Spleen (tissue), 11 donors: ENCODE data around the gene ADD1. TPM values are rescaled to one million over a fixed set of nuclear protein-coding genes. Genes with fewer than 3 reads are reported as not detected.
"Not testable (repeated sequence)": the region's sequence is repeated elsewhere in the genome, so short reads cannot be mapped to it uniquely, and the experiment has no call there.

Source experiments
- DNase-seq: peaks from one replicate; pipeline ENCODE4 v3.0.0-alpha.2; 2020
- H3K27ac ChIP-seq, 8 donors: fragments of 200-600 bp; sonication (generic) in 7 of 8; 1 replicate in 4 of 8; 2 replicates in 4 of 8; pipeline versions ENCODE4 v1.5.0 to v1.8.0; 2016 to 2021; ENCODE audit warnings: inconsistent platforms in 4 of 8, mild to moderate bottlenecking in 4 of 8, moderate library complexity in 1 of 8
- H3K27me3 ChIP-seq, 7 donors: fragments of 200-600 bp; sonication (generic) in 6 of 7; replicated peaks in 1 of 7; 1 replicate in 4 of 7; 2 replicates in 3 of 7; pipeline versions ENCODE4 v1.5.0 to v1.8.0; 2016 to 2021; ENCODE audit warnings: inconsistent platforms in 3 of 7, mild to moderate bottlenecking in 1 of 7
- H3K36me3 ChIP-seq, 6 donors: fragments of 200-600 bp; sonication (generic) in 5 of 6; 1 replicate in 4 of 6; 2 replicates in 2 of 6; pipeline versions ENCODE4 v1.5.0 to v1.8.0; 2016 to 2021; ENCODE audit warnings: inconsistent platforms in 2 of 6
- H3K4me1 ChIP-seq, 6 donors: fragments of 200-600 bp; sonication (generic) in 5 of 6; 1 replicate in 3 of 6; 2 replicates in 3 of 6; pipeline versions ENCODE4 v1.5.0 to v1.8.0; 2016 to 2021; ENCODE audit warnings: inconsistent platforms in 3 of 6
- H3K4me3 ChIP-seq, 8 donors: fragments of 200-600 bp; sonication (generic) in 7 of 8; 1 replicate in 4 of 8; 2 replicates in 4 of 8; pipeline versions ENCODE4 v1.5.0 to v1.8.0; 2016 to 2021; ENCODE audit warnings: inconsistent platforms in 4 of 8, mild to moderate bottlenecking in 4 of 8, moderate library complexity in 2 of 8
- H3K9me3 ChIP-seq, 8 donors: fragments of 200-600 bp; sonication (generic) in 7 of 8; 1 replicate in 4 of 8; 2 replicates in 4 of 8; pipeline versions ENCODE4 v1.5.0 to v1.8.0; 2016 to 2021; ENCODE audit warnings: inconsistent platforms in 4 of 8
- POLR2A ChIP-seq, 3 donors: fragments of 450-650 bp; IDR thresholded peaks; one replicate each; pipeline ENCODE4 v1.5.1; 2017; ENCODE audit warnings: antibody characterized with exemption in 3 of 3, mild to moderate bottlenecking in 1 of 3
- POLR2AphosphoS5 ChIP-seq, 3 donors: sonication (generic); formaldehyde crosslinking; IDR thresholded peaks; one replicate each; pipeline ENCODE4 v1.5.1; 2017; ENCODE audit warnings: antibody characterized with exemption in 3 of 3
- WGBS, 5 donors: extraction: QIAGEN DNeasy Blood & Tissue Kit in 3 of 5; methylation state at CpG; one replicate each; pipeline versions ENCODE4 v1.1.5 to v1.1.7; 2013 to 2018; 5-methylcytosine and 5-hydroxymethylcytosine counted together
- intact Hi-C: fragments of 100-400 bp; cut with DNase I; formaldehyde crosslinking; loops from one replicate; pipeline ENCODE4 v1.15.0; 2023; ENCODE audit warnings: low total_unique reads
- polyA plus RNA-seq, 3 donors: library from polyadenylated mRNA; stranded (reverse); fragments of 200-250 nt; gene quantifications; one replicate each; pipeline ENCODE4 v1.2.1, GENCODE V29; 2013
- total RNA-seq, 7 donors: library from RNA; depleted of rRNA in 3 of 7; stranded (reverse); fragments of >200 nt in 3 of 7; fragmentation: NEBNext Ultra II Directional in 4 of 7; extraction: Animal tissue kit (Norgen Biotek cat#: 25700) in 4 of 7; gene quantifications; one replicate each; pipeline versions ENCODE4 v1.1.0 to v1.2.1, GENCODE V29; 2016 to 2021
- TF ChIP-seq, protein P1 (sequence below), 11 experiments: fragments of 200-600 bp in 7 of 11; fragments of 450-650 bp in 4 of 11; sonication (generic) in 4 of 11; IDR thresholded peaks in 8 of 11; conservative IDR thresholded peaks in 3 of 11; 1 replicate in 7 of 11; 2 replicates in 4 of 11; pipeline versions ENCODE4 v1.4.0 to v1.8.0; 2016 to 2021; ENCODE audit warnings: antibody characterized with exemption in 11 of 11, inconsistent platforms in 4 of 11, mild to moderate bottlenecking in 1 of 11
- donor health status: healthy with polysubstance abuse.
- donor health status: DM: no; HTN: no; CAD: no; lungs with moderate emphysema.
- donor health status: DM: no; HTN: no; CAD: no.
- donor health status: Bipolar disorder and iron deficiency.
- donor health status: healthy.
- donor health status: DM: no; HTN: no; CAD: no.
- donor health status: DM: yes; HTN: yes; CAD: no.

The ADD1 gene
- total and polyA plus RNA-seq, 10 donors = 175 to 348 (median 265) TPM

DNA sequence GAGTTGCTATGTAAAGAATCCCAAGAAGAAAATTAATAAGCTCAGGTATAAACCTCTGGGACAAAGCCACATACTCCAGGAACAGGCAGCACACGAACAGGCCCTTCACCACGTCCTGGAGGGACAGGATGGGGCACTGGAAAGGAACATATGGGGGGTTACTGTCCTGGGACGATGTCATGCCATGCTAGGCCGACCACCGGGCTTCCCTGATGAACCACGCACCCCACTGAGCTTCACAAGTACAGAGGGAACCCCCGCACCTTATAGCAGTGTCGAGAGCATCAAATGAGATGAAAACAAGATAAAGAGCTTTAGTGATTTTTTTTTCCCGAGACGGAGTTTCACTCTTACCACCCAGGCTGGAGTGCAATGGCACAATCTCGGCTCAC lies 100.4 kb downstream of the ADD1 start:
- Histone ChIP-seq H3K4me1 (peaks cover 0 to 6% (median 0%) of the 10 kb centered on the region in 6 donors), H3K27ac (peak overlapping the region in 1 of 8 donors; percentile 2), H3K27me3 (no peaks in the 10 kb centered on the region), H3K9me3 (no peaks in the 10 kb centered on the region), H3K36me3 (peaks cover 6 to 100% (median 98%) of the 10 kb centered on the region in 6 donors), H3K4me3 (no peak overlapping the region)
- TF ChIP-seq POLR2AphosphoS5 (IDR thresholded peaks at IDR 0.05) = no peak
- TF ChIP-seq, protein P1, sequence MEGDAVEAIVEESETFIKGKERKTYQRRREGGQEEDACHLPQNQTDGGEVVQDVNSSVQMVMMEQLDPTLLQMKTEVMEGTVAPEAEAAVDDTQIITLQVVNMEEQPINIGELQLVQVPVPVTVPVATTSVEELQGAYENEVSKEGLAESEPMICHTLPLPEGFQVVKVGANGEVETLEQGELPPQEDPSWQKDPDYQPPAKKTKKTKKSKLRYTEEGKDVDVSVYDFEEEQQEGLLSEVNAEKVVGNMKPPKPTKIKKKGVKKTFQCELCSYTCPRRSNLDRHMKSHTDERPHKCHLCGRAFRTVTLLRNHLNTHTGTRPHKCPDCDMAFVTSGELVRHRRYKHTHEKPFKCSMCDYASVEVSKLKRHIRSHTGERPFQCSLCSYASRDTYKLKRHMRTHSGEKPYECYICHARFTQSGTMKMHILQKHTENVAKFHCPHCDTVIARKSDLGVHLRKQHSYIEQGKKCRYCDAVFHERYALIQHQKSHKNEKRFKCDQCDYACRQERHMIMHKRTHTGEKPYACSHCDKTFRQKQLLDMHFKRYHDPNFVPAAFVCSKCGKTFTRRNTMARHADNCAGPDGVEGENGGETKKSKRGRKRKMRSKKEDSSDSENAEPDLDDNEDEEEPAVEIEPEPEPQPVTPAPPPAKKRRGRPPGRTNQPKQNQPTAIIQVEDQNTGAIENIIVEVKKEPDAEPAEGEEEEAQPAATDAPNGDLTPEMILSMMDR (IDR thresholded peaks at IDR 0.05 in 8 of 11, conservative IDR thresholded peaks at IDR 0.05 in 3 of 11) = no peak
- TF ChIP-seq POLR2A (IDR thresholded peaks at IDR 0.05) = no peak
- 80 to 87% (median 84%) methylated on average over 11 of the region's 11 CpGs for WGBS, 5 donors
- DNase-seq = peak; percentile 54
- intact Hi-C loops = no loop called here

DNA sequence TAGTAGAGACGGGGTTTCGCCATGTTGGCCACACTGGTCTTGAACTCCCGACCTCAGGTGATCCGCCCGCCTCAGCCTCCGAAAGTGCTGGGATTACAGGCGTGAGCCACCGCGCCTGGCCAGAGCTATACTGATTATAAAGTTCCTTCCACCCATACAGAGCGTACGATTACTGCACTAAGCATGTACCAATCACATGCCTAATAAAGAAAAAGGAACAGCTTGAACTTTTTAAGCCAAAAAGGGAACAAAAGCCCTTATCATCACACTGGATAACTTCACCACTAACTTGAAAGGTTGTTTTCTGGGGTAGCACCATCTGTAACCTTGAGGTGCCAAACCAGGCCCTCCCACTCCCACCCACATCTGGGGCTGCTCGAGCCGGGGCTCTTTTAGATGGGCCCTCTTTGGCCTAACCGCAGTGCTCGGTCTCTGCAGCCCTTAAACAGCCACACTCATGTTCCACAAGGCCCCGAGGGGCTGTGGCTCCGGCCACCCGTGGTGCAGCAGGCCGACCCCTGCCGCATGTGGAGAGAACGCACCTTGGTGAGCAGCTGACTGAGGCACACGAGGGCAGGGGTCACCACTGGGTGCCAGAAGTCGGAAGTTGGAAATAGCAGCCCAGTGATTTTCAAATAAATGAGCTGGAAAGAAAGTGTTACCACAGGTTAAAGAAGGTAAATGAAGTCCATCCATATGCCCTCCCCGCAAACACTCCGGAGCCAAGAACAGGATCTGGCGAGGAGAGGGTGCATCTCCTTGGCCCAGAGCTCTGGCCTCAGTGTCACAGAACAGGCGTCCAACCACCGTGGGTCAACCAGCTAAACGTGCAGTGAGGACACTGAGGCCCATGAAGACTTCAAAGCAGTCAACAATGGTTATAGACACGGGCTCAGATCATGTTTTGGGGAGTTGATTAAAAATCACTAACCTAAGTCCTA lies 101.2 kb downstream of the ADD1 start:
- WGBS, 5 donors = 88 to 91% (median 90%) methylated on average over 30 of the region's 30 CpGs
- DNase-seq = peak; percentile 62
- TF ChIP-seq, protein P1 (IDR thresholded peaks at IDR 0.05 in 8 of 11, conservative IDR thresholded peaks at IDR 0.05 in 3 of 11) = no peak
- TF ChIP-seq POLR2AphosphoS5 (IDR thresholded peaks at IDR 0.05) (peak in 1 of 3 donors; percentile 63), POLR2A (IDR thresholded peaks at IDR 0.05) (no peak)
- no peak overlapping the region for H3K4me3 ChIP-seq
- H3K27ac ChIP-seq = peak overlapping the region in 1 of 8 donors; percentile 2
- no peaks in the 10 kb centered on the region for H3K9me3 ChIP-seq
- H3K36me3 ChIP-seq = peaks cover 6 to 100% (median 98%) of the 10 kb centered on the region in 6 donors
- peaks cover 0 to 6% (median 0%) of the 10 kb centered on the region in 6 donors for H3K4me1 ChIP-seq
- intact Hi-C loops = no loop called here
- no peaks in the 10 kb centered on the region for H3K27me3 ChIP-seq

DNA sequence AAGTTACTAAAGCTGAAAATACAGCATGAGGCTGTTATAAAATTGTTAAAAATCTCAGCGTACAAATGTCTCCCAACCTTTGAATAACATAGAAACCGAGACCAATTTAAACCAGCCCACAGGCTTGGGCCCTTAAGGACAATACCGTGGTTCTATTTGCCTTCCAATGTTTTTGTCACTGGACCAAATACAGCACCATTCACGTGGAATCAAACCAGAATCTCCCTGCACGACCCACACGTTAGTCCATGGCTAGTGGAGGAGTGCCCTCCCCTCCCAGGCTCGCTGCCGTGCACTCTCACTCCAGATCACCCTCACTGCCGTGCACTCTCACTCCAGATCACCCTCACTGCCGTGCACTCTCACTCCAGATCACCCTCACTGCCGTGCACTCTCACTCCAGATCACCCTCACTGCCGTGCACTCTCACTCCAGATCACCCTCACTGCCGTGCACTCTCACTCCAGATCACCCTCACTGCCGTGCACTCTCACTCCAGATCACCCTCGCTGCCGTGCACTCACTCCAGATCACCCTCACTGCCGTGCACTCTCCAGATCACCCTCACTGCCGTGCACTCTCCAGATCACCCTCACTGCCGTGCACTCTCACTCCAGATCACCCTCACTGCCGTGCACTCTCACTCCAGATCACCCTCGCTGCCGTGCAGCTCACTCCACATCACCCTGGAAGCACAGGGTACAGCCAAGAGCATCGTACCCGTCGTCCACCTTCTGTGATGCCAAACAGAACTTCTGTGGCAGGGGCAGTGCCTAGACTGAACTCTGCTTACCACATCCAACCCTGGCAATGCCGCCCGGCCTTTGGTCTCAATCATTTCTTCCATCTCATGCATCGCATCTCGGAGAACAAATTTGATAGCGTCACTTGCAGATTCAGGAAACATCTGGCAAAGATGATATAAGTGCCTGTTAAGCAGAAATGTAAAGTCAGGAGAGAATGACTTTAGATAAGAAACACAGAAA lies 102.3 kb downstream of the ADD1 start:
- WGBS, 5 donors = 92 to 96% (median 93%) methylated on average over 24 to 28 of the region's 30 CpGs
- not testable (repeated sequence) for H3K4me3 ChIP-seq

DNA sequence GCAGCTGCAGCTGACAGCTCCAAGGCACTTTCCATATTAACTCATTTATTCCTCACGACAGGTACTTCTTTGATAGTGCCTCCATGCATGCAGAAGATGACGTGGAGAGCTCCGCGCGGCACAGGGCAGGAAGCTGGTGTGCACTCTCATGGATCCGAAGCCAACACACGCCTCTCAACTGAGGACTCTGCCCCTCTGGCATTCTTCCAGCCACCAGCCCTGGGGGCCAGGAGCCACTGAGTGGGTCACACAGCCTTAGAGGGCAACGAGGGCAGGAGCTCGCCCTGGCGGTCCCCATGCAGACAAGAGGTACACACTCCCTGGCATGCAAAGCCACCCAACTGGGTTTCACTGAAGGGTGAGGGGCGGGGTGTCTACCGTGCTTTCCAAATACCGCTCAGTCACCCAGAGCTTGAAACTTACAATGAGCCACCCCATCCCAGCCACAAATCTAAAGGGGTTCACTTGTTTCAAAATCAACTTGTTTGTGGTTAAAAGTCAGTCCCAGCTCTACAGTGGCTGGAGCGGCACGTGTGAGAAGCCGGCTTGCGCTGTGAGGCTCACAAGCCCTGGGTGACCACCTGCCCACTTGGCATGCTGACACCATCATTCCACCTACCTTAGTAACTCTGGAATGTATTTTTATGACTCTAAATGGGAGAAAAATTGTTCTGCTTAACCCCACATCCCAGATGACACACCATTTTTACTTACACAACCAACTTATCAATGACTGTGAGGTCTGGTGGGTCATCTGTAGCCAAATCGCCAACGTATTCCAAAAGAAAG lies 103.4 kb downstream of the ADD1 start:
- Histone ChIP-seq H3K4me3 (no peak overlapping the region), H3K27ac (no peak overlapping the region), H3K4me1 (peaks cover 0 to 2% (median 0%) of the 10 kb centered on the region in 6 donors), H3K36me3 (peaks cover 6 to 100% (median 98%) of the 10 kb centered on the region in 6 donors), H3K27me3 (no peaks in the 10 kb centered on the region), H3K9me3 (no peaks in the 10 kb centered on the region)
- TF ChIP-seq POLR2A (IDR thresholded peaks at IDR 0.05) (no peak), POLR2AphosphoS5 (IDR thresholded peaks at IDR 0.05) (peak in 1 of 3 donors; percentile 49)
- TF ChIP-seq, protein P1 (IDR thresholded peaks at IDR 0.05 in 8 of 11, conservative IDR thresholded peaks at IDR 0.05 in 3 of 11) = no peak
- intact Hi-C loops = no loop called here
- 93 to 95% (median 94%) methylated on average over 16 to 19 of the region's 19 CpGs for WGBS, 5 donors
- peak; percentile 60 for DNase-seq

More for the DNA sequence above, 102.3 kb downstream of the ADD1 start:
- H3K4me1 ChIP-seq, H3K9me3 ChIP-seq, H3K27me3 ChIP-seq, intact Hi-C loops, H3K27ac ChIP-seq: not testable (repeated sequence)
- peaks cover 8 to 100% (median 98%) of the 10 kb centered on the region in 6 donors for H3K36me3 ChIP-seq
- peak; percentile 35 for DNase-seq
